EH (cell line): ENCODE measurements around the gene BCL6.

Experiments
- DNase-seq: peaks from one replicate; pipeline ENCODE4 v3.0.0-alpha.2; 2015; ENCODE audit warnings: low read depth

BCL6 gene

DNA sequence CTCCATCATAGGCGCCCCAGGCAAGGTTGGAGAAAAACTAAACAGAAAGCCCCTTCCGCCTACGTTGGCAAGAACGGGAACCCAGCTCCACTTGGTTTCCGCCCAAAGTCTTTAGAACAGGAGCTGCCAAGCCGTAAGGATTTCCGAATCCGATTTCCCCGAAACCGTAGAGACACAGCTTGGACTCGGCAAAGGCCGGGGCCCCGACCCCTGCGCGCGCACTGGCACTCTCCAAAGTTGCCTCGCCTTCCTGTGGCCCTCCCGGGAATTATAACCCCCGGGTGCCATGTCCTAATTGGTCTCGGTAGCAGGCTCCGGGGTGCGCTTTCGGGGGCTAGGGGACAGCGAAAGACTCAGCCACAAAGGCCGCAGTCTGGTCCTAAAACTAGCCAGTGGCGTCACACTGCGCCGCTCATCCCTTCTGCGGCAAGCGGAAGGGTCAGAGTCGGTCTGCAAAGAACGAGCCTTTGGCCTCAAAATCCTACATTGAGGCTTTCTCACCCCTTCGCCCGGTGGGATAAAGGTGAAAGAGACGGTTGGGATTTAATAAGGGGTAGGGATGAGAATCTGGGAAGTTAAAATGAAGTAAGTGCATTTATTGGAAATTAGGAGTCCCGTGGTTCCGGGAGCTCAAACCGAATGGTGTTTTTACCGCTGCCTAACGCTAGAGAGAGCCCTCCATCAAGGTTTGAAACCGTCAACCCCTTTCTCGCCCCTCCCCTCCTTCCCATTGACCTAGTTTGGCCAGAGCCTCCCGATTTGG is 6.8 kb downstream of the BCL6 start:
- DNase-seq, result peak; percentile 91

DNA sequence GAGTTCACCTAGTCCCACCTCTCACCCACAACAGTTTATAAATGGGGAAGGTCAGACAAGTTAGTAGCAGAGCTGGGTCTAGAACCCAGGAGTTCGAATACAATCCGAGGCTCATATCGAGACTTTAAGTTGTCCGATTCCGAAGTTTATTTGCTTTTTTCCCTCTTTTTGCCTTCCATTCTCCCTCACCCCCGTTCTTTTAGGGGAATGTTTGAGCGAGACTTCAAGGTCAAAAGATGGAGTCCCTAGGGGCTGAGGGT is 7.3 kb downstream of the BCL6 start:
- DNase-seq, result no peak

GRCh38 chr3:187737368-187738070 is 7.7 kb downstream of the BCL6 start:
- DNase-seq, result peak; percentile 77

DNA sequence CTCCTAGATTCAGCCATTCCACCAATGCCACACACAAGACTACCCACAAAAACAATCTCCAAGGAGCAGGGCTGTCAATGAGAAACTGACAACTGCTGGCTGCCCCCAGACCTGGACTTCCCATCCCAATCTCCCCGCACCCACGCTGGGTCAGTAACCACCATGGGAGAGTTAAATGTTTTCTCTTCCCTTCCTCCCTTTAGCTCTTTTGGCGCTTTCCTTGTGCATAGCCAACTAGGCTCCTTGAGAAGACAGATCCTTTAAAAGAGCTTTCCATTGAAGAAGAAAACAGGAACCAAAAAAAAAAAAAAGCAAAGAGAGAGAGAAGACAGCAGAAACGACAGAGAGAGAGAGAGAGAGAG is 8.3 kb downstream of the BCL6 start:
- no peak for DNase-seq

DNA sequence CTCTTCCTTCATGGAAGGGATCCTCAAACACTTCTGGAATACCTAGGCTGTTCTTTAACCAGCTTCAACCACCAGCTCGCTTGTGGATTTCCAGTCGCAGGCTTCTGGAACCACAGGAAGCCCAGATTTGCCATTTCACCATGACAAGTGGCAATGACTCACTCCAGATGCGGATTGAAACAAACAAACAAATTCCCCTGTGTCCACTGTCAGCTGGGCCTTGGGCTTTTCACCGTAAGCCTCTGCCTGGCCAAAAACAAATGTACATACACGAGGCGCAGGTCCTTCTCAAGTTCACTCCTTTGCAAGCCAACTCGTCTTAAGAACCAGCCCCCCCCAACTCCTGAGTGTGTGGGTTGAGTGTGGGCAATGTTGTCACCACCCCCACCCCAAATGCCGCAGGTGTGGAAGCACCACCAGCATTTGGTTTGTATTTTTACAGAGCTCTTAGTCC is 8.8 kb downstream of the BCL6 start:
- peak; percentile 64 for DNase-seq

- peak; percentile 59 for DNase-seq
Measured at GRCh38 chr3:187735837-187736236, 9.4 kb downstream of the BCL6 start.

- no peak for DNase-seq
Measured at GRCh38 chr3:187735383-187735782, 9.9 kb downstream of the BCL6 start.

DNA sequence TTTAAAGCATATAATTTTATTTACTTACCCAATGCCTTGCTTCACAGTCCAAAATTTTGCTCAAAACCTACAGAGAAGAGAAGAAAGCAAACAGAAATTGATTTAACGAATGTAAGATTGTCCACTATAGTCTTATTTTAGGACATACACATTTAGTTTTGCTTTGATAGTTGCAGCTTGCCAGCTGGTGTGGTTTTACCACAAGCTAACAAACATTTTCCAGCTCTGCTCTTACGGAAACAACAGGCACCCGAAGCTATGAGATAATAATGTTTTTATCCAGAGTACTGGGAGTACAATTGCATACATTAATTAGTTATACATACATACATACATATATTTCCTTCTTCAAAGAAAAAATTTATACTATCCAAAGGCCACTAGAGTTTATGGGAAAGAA is 10.4 kb downstream of the BCL6 start:
- no peak for DNase-seq

- no peak for DNase-seq
Measured at GRCh38 chr3:187733371-187733770, 11.9 kb downstream of the BCL6 start.

DNA sequence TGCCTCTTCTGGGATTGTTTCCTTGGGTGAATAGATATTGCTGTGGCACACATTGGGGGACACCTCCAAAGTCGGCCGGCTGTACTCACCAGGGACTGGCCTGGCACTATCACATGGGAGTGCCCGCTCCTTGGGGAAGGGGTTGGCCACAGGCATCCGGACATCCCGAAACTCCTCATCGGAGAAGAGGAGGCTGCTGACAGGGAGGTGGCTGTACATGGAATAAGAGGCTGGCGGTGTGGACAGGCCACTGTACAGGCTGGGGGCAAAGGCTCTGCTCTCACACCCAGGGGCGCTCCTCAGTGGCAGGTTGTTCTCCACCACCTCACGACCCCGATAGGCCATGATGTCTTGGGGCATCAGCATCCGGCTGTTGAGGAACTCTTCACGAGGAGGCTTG is 15.7 kb downstream of the BCL6 start:
- DNase-seq, result no peak

DNA sequence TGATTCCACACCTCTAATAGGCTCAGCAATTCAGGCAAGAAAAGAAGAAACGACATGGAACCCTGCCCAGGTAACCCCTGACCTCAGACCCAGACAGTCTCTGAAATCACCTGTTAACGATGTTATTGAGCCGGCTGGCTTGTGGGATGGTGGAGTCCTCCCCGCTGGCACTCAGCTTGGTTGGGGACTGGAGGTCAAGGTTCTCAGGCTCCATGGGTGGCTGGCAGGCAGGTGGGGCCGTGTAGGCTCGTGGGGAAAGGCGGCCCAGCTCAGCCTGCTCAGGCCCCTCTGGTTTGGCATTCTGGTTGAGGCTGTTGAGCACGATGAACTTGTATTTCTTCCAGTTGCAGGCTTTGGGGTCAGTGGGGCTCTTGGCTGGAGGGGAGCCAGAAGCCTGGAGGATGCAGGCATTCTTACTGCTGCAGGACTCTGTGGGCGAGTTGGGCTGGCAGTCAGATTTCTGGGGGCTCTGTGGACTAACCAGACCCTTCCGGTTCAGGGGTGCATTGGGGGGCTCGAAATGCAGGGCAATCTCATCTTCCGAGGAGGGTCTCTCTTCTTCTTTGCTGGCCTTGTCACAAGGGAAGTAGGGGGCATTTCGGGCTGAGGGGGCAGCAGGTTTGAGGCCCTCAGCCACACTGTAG is 16.2 kb downstream of the BCL6 start:
- no peak for DNase-seq

DNA sequence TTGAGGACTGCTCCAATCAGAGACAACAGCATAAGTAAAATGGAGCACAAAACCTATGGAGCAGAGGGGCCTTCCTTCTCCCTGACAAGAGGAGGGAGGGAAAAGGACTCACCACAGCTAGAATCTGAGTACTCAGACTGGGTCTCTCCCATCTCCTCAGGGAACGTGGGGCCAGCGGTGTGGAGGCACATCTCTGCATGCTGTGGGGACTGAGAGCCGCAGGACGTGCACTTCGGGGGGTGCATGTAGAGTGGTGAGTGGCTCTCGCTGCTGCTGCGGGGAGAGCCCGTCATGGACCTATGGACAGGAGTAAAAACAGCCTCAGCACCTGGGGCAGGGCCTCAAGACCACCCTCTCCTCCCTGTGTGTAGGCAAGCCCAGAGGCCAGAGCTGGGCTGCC is 17.0 kb downstream of the BCL6 start:
- DNase-seq, result no peak

DNA sequence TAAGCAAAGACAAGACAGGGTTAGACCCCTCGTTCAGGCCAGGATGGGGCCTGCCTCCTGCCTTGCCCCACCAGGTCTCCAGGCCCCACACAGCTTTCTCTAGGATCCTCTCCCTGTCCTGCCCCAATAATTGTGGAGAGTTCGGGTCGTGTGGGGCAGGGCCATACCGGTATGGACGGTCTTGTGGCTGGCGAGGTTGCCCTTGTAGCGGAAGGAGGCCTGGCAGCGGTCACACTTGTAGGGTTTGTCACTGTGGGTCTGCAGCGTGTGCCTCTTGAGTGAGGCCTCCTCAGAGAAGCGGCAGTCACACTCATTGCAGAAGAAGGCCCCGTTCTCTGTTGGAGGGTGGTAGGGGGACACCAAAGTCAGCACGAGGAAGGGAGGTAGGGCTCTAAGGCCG is 18.7 kb downstream of the BCL6 start:
- no peak for DNase-seq

DNA sequence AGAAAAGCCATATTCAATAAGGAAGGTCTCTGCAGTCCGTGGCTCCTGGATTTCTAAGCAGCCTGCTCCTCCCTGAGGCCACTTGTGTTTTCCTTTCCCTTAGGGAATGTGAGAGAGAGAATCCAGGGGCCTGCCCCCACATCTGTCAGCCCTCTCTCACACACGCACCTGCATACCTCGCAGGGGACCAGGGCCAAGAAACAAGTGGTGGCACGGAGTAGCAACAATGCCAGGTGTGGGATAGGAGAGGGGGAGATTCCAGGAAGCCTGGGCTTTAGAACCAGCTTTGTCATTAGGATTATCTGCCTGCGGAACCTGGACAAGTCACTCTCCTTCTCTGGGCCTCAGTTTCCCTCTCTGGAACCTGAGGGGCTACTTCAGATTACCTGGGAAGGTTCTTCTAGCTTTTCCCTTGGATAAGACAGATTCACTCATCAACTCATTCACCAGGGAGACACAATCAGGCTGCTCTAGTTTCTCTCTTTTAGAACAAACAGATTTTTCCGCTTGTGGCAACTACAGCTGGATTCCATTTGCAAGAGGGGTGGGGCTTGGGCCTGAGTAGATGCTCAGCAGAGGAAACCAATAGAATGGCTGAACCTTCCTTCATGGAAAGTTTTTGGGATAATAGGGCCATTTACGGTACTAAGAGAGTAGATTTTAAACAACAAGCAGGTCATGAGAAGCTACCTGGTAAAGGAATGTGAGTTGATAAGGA is 19.5 kb downstream of the BCL6 start:
- no peak for DNase-seq

DNA sequence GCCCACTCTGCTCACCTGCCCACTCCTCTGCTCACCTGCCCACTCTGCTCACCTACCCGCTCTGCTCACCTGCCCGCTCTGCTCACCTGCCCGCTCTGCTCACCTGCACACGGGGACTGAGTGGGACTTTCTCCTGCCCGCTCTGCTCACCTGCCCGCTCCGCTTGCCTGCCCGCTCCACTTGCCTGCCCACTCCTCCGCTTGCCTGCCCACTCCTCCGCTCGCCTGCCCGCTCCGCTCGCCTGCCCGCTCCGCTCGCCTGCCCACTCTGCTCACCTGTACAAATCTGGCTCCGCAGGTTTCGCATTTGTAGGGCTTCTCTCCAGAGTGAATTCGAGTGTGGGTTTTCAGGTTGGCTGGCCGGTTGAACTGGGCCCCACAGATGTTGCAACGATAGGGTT is 20.0 kb downstream of the BCL6 start:
- DNase-seq, result no peak

- no peak for DNase-seq
Measured at GRCh38 chr3:187722206-187722612, 23.1 kb downstream of the BCL6 start.

DNA sequence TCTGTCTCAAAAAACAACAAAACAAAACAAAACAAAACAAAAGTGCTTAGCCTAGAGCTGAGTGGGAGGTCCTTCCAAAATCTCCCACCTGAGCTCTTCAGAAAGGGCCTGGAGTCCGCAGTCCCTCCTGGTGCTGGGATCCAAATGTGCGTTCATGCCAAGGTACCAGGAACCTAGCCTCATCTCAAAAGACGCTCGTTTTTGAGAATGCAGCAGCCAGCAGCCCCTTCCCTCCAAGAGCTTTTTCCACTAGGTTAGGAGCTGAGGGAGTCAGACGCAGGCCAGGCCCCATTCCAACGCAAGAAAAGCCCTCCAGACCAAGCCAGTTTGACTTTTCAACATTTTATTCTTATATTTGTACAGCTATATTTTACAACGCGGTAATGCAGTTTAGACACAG is 24.2 kb downstream of the BCL6 start:
- no peak for DNase-seq

DNA sequence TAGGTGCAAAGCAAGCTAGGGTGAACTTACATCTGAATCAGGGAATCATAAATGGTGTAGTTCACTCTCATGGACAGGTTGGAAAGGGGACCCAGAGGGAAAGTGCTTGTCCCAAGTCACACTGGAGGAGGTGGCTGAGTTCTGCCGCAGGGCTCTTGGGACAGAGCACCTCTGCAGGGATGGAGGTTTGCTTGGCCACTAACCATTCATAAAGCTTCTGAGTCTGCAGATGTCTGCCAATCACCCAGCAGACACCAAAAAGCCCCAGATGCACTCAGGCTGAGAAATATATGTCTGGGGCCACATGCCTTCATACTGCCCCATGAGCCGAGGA is 25.0 kb downstream of the BCL6 start:
- no peak for DNase-seq

GRCh38 chr3:187719628-187720336 is 25.5 kb downstream of the BCL6 start:
- DNase-seq, result no peak

DNA sequence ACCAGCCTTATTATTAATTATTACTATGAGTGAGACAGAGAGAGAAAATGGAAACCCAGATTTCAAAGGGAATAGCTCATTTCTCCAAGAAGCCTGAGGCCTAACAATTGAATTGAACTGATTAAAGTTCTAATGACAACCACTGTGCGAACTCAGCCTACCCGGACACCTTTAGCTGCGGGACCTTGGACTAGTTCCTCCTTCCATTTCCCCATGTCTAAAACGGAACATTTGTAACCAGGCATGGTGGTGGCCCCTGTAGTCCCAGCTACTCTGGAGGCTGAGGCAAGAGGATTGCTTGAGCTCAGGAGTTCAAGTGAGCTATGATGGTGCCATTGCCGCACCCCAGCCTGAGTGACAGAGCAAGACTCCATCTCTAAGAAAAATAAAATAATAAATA is 26.5 kb downstream of the BCL6 start:
- no peak for DNase-seq

- DNase-seq, result peak; percentile 48
Measured at GRCh38 chr3:187717572-187717971, 27.7 kb downstream of the BCL6 start.

- peak; percentile 80 for DNase-seq
Measured at GRCh38 chr3:187714404-187714979, 30.8 kb downstream of the BCL6 start.
